A549 (cell line): Measurements from ENCODE around the gene DHX36.

Experiments
- RAD21 ChIP-seq, 2 experiments: fragments of >200 bp in 1 of 2; sonication (Bioruptor Twin) in 1 of 2; formaldehyde crosslinking in 1 of 2; IDR thresholded peaks in 1 of 2; conservative IDR thresholded peaks in 1 of 2; 2 replicates in 1 of 2; 3 replicates in 1 of 2; pipeline ENCODE4 v1.6.1; 2012 to 2018; ENCODE audit warnings: inconsistent platforms in 1 of 2
- RCOR1 ChIP-seq: fragments of 150-350 bp; IDR thresholded peaks from 2 replicates; pipeline ENCODE4 v1.6.1; 2014; ENCODE audit warnings: antibody characterized with exemption, low read length, low read depth
- TF ChIP-seq, protein P1 (sequence below): fragments of 200-600 bp; sonication (generic); IDR thresholded peaks from 2 replicates; pipeline ENCODE4 v1.6.1; 2016; ENCODE audit warnings: antibody characterized with exemption, mild to moderate bottlenecking, moderate library complexity
- TF ChIP-seq, protein P2 (sequence below): fragments of >200 bp; sonication (Bioruptor Twin); formaldehyde crosslinking; IDR thresholded peaks from 3 replicates; pipeline ENCODE4 v1.5.1; 2016

DNA sequence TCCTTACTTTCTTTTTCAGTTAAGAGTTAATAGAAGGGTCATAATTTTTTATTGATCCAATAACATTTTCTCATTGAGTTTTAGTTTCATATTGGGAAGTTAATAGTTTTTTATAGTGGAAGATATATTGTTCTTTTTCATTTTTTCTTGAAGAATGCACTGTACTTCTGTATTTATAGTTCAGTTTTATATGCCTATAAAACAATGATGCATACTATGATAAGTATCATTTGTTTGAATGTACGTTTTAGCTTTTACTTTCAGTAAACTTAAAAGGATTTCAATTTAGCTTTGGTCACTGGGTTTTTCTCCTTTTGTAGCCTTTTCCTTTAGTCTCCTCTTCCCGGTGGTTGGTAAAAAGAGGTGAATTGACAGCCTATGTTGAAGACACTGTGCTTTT is 98.8 kb downstream of the DHX36 start:
- no peak for TF ChIP-seq RCOR1
- no peak for TF ChIP-seq RAD21 (conservative IDR thresholded peaks at IDR 0.05 in 1 of 2, IDR thresholded peaks at IDR 0.05 in 1 of 2)
- TF ChIP-seq, protein P1, sequence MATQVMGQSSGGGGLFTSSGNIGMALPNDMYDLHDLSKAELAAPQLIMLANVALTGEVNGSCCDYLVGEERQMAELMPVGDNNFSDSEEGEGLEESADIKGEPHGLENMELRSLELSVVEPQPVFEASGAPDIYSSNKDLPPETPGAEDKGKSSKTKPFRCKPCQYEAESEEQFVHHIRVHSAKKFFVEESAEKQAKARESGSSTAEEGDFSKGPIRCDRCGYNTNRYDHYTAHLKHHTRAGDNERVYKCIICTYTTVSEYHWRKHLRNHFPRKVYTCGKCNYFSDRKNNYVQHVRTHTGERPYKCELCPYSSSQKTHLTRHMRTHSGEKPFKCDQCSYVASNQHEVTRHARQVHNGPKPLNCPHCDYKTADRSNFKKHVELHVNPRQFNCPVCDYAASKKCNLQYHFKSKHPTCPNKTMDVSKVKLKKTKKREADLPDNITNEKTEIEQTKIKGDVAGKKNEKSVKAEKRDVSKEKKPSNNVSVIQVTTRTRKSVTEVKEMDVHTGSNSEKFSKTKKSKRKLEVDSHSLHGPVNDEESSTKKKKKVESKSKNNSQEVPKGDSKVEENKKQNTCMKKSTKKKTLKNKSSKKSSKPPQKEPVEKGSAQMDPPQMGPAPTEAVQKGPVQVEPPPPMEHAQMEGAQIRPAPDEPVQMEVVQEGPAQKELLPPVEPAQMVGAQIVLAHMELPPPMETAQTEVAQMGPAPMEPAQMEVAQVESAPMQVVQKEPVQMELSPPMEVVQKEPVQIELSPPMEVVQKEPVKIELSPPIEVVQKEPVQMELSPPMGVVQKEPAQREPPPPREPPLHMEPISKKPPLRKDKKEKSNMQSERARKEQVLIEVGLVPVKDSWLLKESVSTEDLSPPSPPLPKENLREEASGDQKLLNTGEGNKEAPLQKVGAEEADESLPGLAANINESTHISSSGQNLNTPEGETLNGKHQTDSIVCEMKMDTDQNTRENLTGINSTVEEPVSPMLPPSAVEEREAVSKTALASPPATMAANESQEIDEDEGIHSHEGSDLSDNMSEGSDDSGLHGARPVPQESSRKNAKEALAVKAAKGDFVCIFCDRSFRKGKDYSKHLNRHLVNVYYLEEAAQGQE: no peak
- TF ChIP-seq, protein P2, sequence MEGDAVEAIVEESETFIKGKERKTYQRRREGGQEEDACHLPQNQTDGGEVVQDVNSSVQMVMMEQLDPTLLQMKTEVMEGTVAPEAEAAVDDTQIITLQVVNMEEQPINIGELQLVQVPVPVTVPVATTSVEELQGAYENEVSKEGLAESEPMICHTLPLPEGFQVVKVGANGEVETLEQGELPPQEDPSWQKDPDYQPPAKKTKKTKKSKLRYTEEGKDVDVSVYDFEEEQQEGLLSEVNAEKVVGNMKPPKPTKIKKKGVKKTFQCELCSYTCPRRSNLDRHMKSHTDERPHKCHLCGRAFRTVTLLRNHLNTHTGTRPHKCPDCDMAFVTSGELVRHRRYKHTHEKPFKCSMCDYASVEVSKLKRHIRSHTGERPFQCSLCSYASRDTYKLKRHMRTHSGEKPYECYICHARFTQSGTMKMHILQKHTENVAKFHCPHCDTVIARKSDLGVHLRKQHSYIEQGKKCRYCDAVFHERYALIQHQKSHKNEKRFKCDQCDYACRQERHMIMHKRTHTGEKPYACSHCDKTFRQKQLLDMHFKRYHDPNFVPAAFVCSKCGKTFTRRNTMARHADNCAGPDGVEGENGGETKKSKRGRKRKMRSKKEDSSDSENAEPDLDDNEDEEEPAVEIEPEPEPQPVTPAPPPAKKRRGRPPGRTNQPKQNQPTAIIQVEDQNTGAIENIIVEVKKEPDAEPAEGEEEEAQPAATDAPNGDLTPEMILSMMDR: no peak
